GM21381 (cell line): ENCODE data around the gene CDC42EP2.
A peak's percentile ranks its signal among the peaks of the same experiment; 100 is the strongest.
"Not testable (repeated sequence)": the region's sequence is repeated elsewhere in the genome, so short reads cannot be mapped to it uniquely, and the experiment has no call there.

Source experiments
- ATAC-seq: cut with Tn5 transposase; IDR thresholded peaks from one replicate; pipeline ENCODE4 v1.9.1; 2021; ENCODE audit warnings: mild to moderate bottlenecking, moderate library complexity; ENCODE audit not compliant: unreplicated experiment

The CDC42EP2 gene

GRCh38 chr11:65317025-65317786 lies 2.5 kb downstream of the CDC42EP2 start:
- ATAC-seq, result no peak

GRCh38 chr11:65320386-65321075 lies 5.9 kb downstream of the CDC42EP2 start:
- no peak for ATAC-seq

GRCh38 chr11:65321076-65321475 lies 6.4 kb downstream of the CDC42EP2 start:
- ATAC-seq, result no peak

- no peak for ATAC-seq
Measured at GRCh38 chr11:65321828-65322485, 7.3 kb downstream of the CDC42EP2 start.

- ATAC-seq, result no peak
Measured at GRCh38 chr11:65323813-65324212, 9.1 kb downstream of the CDC42EP2 start.

GRCh38 chr11:65325435-65325834 lies 10.8 kb downstream of the CDC42EP2 start:
- no peak for ATAC-seq

- no peak for ATAC-seq
Measured at GRCh38 chr11:65327021-65327420, 12.4 kb downstream of the CDC42EP2 start.

- no peak for ATAC-seq
Measured at GRCh38 chr11:65329478-65329877, 14.8 kb downstream of the CDC42EP2 start.

- no peak for ATAC-seq
Measured at GRCh38 chr11:65329944-65330403, 15.3 kb downstream of the CDC42EP2 start.

- no peak for ATAC-seq
Measured at GRCh38 chr11:65330544-65330943, 15.9 kb downstream of the CDC42EP2 start.

- ATAC-seq, result not testable (repeated sequence)
Measured at GRCh38 chr11:65332591-65332990, 17.9 kb downstream of the CDC42EP2 start.

- ATAC-seq, result no peak
Measured at GRCh38 chr11:65334696-65335295, 20.1 kb downstream of the CDC42EP2 start.

- no peak for ATAC-seq
Measured at GRCh38 chr11:65338676-65339075, 24.0 kb downstream of the CDC42EP2 start.

GRCh38 chr11:65340226-65340625 lies 25.6 kb downstream of the CDC42EP2 start:
- ATAC-seq, result no peak

GRCh38 chr11:65341856-65342255 lies 27.2 kb downstream of the CDC42EP2 start:
- ATAC-seq, result no peak

GRCh38 chr11:65351511-65351910 lies 36.8 kb downstream of the CDC42EP2 start:
- no peak for ATAC-seq

GRCh38 chr11:65352783-65353182 lies 38.1 kb downstream of the CDC42EP2 start:
- no peak for ATAC-seq

- ATAC-seq, result no peak
Measured at GRCh38 chr11:65353376-65353775, 38.7 kb downstream of the CDC42EP2 start.

- no peak for ATAC-seq
Measured at GRCh38 chr11:65353900-65354264, 39.2 kb downstream of the CDC42EP2 start.

- peak; percentile 81 for ATAC-seq
Measured at GRCh38 chr11:65354265-65355012, 39.8 kb downstream of the CDC42EP2 start, which contains the start of gene TIGD3. TSS of gene TIGD3 (plus strand) at chr11:65354751. CDS start at chr11:65355809, 1,058 bp downstream.
